Body of pancreas (tissue), 4 donors: Measurements from ENCODE around the gene TXLNB. TPM values are rescaled to one million over a fixed set of nuclear protein-coding genes. Genes with fewer than 3 reads are reported as not detected.

Source experiments
- ATAC-seq: fragments of 150-250 bp; one replicate; pipeline ENCODE4 v1.9.1; 2016
- DNase-seq, 4 donors: peaks; one replicate each; pipeline ENCODE4 v3.0.0-alpha.2; 2019
- H3K27ac ChIP-seq, 4 donors: fragments of 200-600 bp; sonication (generic); 1 replicate in 3 of 4; 2 replicates in 1 of 4; pipeline versions ENCODE4 v1.5.1 to v1.6.1; 2016 to 2019; ENCODE audit warnings: mild to moderate bottlenecking in 1 of 4, mixed read lengths in 1 of 4, moderate library complexity in 1 of 4
- H3K27me3 ChIP-seq, 2 donors: fragments of 200-600 bp; sonication (generic); one replicate each; pipeline ENCODE4 v1.6.0; 2016; ENCODE audit warnings: mild to moderate bottlenecking in 1 of 2
- H3K36me3 ChIP-seq, 2 donors: fragments of 200-600 bp; sonication (generic); replicated peaks in 1 of 2; 2 replicates each; pipeline ENCODE4 v1.5.1; 2016; ENCODE audit warnings: low read depth in 2 of 2; ENCODE audit not compliant: insufficient read depth in 1 of 2
- H3K4me1 ChIP-seq: fragments of 200-600 bp; sonication (generic); one replicate; pipeline ENCODE4 v1.6.0; 2016
- H3K4me3 ChIP-seq, 2 donors: fragments of 200-600 bp; sonication (generic); 1 replicate in 1 of 2; 2 replicates in 1 of 2; pipeline ENCODE4 v1.5.1; 2016 to 2019
- H3K9me3 ChIP-seq, 3 donors: fragments of 200-600 bp; sonication (generic); 1 replicate in 2 of 3; 2 replicates in 1 of 3; pipeline ENCODE4 v1.5.1; 2016
- CTCF ChIP-seq, 7 experiments: fragments of 450-650 bp in 4 of 7; fragments of 200-600 bp in 3 of 7; sonication (generic) in 3 of 7; IDR thresholded peaks; one replicate each; pipeline ENCODE4 v1.5.1; 2016 to 2019; ENCODE audit warnings: antibody characterized with exemption in 7 of 7
- POLR2A ChIP-seq, 3 donors: fragments of 450-650 bp; IDR thresholded peaks; one replicate each; pipeline ENCODE4 v1.6.1; 2016; ENCODE audit warnings: antibody characterized with exemption in 3 of 3, mild to moderate bottlenecking in 2 of 3
- WGBS, 2 donors: methylation state at CpG; one replicate each; pipeline ENCODE4 v1.1.5; 2017; 5-methylcytosine and 5-hydroxymethylcytosine counted together
- intact Hi-C: fragments of 100-400 bp; cut with DNase I; formaldehyde crosslinking; loops from one replicate; pipeline ENCODE4 v1.15.1; 2023
- total RNA-seq, 2 donors: library from RNA; depleted of rRNA; stranded (reverse); fragments of >200 nt; gene quantifications; one replicate each; pipeline ENCODE4 v1.1.0, GENCODE V29; 2016

TXLNB gene
- total RNA-seq, 2 donors from 2014 or later: not detected

DNA sequence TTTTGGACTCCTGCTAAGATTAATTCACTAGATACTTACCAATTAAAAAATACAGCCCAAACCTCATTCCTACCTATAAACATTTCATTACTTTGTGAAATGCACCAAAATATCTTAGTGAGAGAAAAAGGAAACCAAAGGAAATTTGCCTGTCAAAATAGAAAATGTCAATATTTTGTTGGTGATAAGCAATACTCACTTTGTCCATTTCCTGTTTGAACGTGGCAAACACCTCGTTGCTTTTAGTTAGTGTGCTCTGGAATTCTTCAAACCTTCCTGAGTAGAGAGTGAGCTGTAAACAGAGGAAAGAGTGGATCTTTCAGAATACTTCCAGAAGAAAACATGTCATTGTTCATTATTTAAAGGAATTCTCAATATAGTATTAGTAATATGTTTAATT lies 44.2 kb downstream of the TXLNB start:
- intact Hi-C loops: no loop called here
- Histone ChIP-seq H3K4me1 (no peaks in the 10 kb centered on the region), H3K4me3 (no peak overlapping the region), H3K36me3 (no peaks in the 10 kb centered on the region), H3K27ac (peak overlapping the region in 1 of 4 donors; percentile 31), H3K9me3 (no peaks in the 10 kb centered on the region), H3K27me3 (no peaks in the 10 kb centered on the region)
- ATAC-seq (no peak), DNase-seq (no peak)
- TF ChIP-seq POLR2A (IDR thresholded peaks at IDR 0.05) (no peak), CTCF (IDR thresholded peaks at IDR 0.05) (no peak)
- 3 to 4% methylated on average over 2 of the region's 2 CpGs for WGBS, 2 donors

- Histone ChIP-seq H3K27ac (no peak overlapping the region), H3K4me1 (no peaks in the 10 kb centered on the region), H3K4me3 (no peak overlapping the region), H3K9me3 (no peaks in the 10 kb centered on the region), H3K36me3 (no peaks in the 10 kb centered on the region), H3K27me3 (no peaks in the 10 kb centered on the region)
- DNase-seq (no peak), ATAC-seq (no peak)
- intact Hi-C loops: no loop called here
- no peak for TF ChIP-seq CTCF (IDR thresholded peaks at IDR 0.05)
- TF ChIP-seq POLR2A (IDR thresholded peaks at IDR 0.05): no peak
- 78 to 80% methylated on average over 3 of the region's 3 CpGs for WGBS, 2 donors
Observed at GRCh38 chr6:139243536-139243935, 48.3 kb downstream of the TXLNB start.

GRCh38 chr6:139242457-139243240 lies 49.1 kb downstream of the TXLNB start:
- Histone ChIP-seq H3K4me3 (no peak overlapping the region), H3K4me1 (no peaks in the 10 kb centered on the region), H3K27me3 (no peaks in the 10 kb centered on the region), H3K9me3 (no peaks in the 10 kb centered on the region), H3K36me3 (no peaks in the 10 kb centered on the region), H3K27ac (no peak overlapping the region)
- intact Hi-C loops: no loop called here
- DNase-seq: no peak
- no peak for TF ChIP-seq CTCF (IDR thresholded peaks at IDR 0.05)
- TF ChIP-seq POLR2A (IDR thresholded peaks at IDR 0.05): no peak
- 82 to 86% methylated on average over 27 to 29 of the region's 29 CpGs for WGBS, 2 donors
- no peak for ATAC-seq

DNA sequence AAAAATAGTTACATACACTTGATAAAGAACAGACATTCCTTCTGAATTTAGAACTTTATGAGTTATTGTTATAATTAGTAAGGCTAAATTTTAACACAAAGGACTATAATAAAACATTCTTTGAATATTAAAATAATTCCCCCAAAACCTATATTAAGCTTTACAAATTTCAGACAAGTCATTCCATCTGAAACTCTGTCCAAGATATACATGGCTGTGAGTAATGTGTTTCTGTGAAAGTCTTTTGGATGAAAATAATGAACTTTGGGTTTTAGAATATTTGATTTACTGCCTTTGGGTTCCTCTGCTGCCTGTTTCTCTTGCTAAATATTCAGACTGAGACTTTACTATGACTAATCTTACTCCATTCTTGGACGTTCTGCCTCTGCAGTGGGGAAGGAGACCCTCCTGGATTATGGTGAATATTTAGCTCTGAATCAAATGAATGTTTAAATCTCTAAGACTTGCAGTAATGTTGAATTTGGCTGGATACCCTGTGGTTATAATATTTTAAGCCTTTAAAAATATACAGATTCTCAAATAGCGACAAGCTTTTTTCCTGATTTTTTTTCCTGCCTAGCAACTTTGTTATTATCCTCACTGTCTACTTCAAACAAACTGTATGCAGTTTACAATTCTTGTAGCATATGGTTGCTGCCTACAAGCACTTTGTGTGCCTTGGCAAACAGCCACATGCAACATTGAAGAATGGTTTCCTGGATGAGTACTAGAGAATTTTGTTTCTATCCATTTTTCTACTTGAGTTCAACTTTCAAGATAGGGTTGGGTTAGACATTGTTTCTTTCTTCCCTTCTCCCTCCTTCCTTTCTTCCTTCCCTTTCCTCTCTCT lies 51.4 kb downstream of the TXLNB start:
- H3K4me1 ChIP-seq: no peaks in the 10 kb centered on the region
- no peak overlapping the region for H3K27ac ChIP-seq
- H3K27me3 ChIP-seq: no peaks in the 10 kb centered on the region
- H3K36me3 ChIP-seq: no peaks in the 10 kb centered on the region
- DNase-seq: peak; percentile 31 to 69 (median 60)
- ATAC-seq: no peak
- no peaks in the 10 kb centered on the region for H3K9me3 ChIP-seq
- H3K4me3 ChIP-seq: no peak overlapping the region
- WGBS, 2 donors: 17 to 27% methylated on average over 2 of the region's 2 CpGs
- no peak for TF ChIP-seq POLR2A (IDR thresholded peaks at IDR 0.05)
- no peak for TF ChIP-seq CTCF (IDR thresholded peaks at IDR 0.05)
- intact Hi-C loops: no loop called here
